ENCODE measurements around the gene ZNF831.

- no peak for TF ChIP-seq CTCF (IDR thresholded peaks at IDR 0.05; ENCODE audit: low read depth, low read length, poor library complexity, severe bottlenecking)
- TF ChIP-seq EZH2phosphoT487 (IDR thresholded peaks at IDR 0.05; ENCODE audit: borderline replicate concordance, low read length), result no peak
Measured at GRCh38 chr20:59223182-59223601, 59.6 kb downstream of the ZNF831 start.
